ENCODE data around the gene SCFD2. TPM values are rescaled to one million over a fixed set of nuclear protein-coding genes. Genes with fewer than 3 reads are reported as not detected.

The SCFD2 gene
- total RNA-seq, 1 experiment from 2014 or later: 7.4 TPM

- Histone ChIP-seq H3K9me3 (ENCODE audit: control insufficient read depth, insufficient read depth, low read depth, low read length) (no peaks in the 10 kb centered on the region), H3K27ac (ENCODE audit: low read length) (no peak overlapping the region), H3K27me3 (ENCODE audit: control insufficient read depth, insufficient read depth, low read length) (no peaks in the 10 kb centered on the region), H3K36me3 (ENCODE audit: control insufficient read depth, insufficient read depth, low read length) (no peaks in the 10 kb centered on the region), H3K4me3 (ENCODE audit: low read depth in 2 of 2, low read length in 2 of 2) (no peak overlapping the region), H3K4me1 (ENCODE audit: control insufficient read depth, insufficient read depth, low read length) (no peaks in the 10 kb centered on the region)
- DNase-seq (ENCODE audit: low read depth, low spot score) (no peak), ATAC-seq (no peak)
- TF ChIP-seq SIN3A (IDR thresholded peaks at IDR 0.05; ENCODE audit: borderline replicate concordance, insufficient read depth, low read depth, low read length) (no peak), REST (IDR thresholded peaks at IDR 0.05; ENCODE audit: insufficient read depth in 1 of 2, low read depth in 2 of 2, low read length in 1 of 2) (no peak), CTCF (IDR thresholded peaks at IDR 0.05) (no peak), POLR2AphosphoS5 (IDR thresholded peaks at IDR 0.05; ENCODE audit: low read depth, low read length) (no peak), TCF7L2 (IDR thresholded peaks at IDR 0.05; ENCODE audit: low read depth, low read length) (no peak)
- POLR2A ChIA-PET: no interaction called here
- in situ Hi-C loops (cut with HindIII; ENCODE audit: low pct_unique_long_range_greater_than_20kb, low sequenced_read_pairs): no loop called here
- intact Hi-C loops (cut with micrococcal nuclease; ENCODE audit: unreplicated experiment): no loop called here
- BruUV-seq (replicated peaks): no TSS peak
- CTCF ChIA-PET: no interaction called here
Measured at GRCh38 chr4:52843958-52844357, 521.9 kb downstream of the SCFD2 start.

DNA sequence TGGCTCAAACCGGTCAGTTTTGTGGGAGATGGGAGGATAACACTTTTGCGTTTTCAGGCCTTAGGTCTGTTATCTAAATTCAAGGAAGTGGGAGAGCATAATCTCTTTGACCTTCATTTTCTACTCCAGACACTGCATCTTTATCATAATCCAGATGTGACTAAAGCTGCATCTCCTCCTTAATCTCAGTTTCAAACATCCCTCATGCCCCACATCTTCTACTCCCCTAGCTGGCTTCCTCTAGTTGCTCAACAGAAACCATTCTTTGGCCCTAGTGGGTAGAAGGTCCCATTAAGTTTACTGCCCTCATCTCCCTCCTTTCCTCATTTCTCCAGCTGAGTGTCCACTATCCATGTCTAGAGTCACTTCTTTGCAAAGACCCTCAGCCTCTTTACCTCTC is 522.5 kb downstream of the SCFD2 start:
- intact Hi-C loops (cut with micrococcal nuclease; ENCODE audit: unreplicated experiment): no loop called here

More for the DNA sequence above, 522.5 kb downstream of the SCFD2 start:
- H3K27me3 ChIP-seq (ENCODE audit: control insufficient read depth, insufficient read depth, low read length): no peaks in the 10 kb centered on the region
- ATAC-seq: no peak
- CTCF ChIA-PET: no interaction called here
- BruUV-seq (replicated peaks): no TSS peak
- H3K4me3 ChIP-seq (ENCODE audit: low read depth in 2 of 2, low read length in 2 of 2): no peak overlapping the region
- POLR2A ChIA-PET: no interaction called here
- in situ Hi-C loops (cut with HindIII; ENCODE audit: low pct_unique_long_range_greater_than_20kb, low sequenced_read_pairs): no loop called here
- TF ChIP-seq POLR2AphosphoS5 (IDR thresholded peaks at IDR 0.05; ENCODE audit: low read depth, low read length) (no peak), TCF7L2 (IDR thresholded peaks at IDR 0.05; ENCODE audit: low read depth, low read length) (no peak), SIN3A (IDR thresholded peaks at IDR 0.05; ENCODE audit: borderline replicate concordance, insufficient read depth, low read depth, low read length) (no peak), CTCF (IDR thresholded peaks at IDR 0.05) (no peak), REST (IDR thresholded peaks at IDR 0.05; ENCODE audit: insufficient read depth in 1 of 2, low read depth in 2 of 2, low read length in 1 of 2) (no peak)
- no peaks in the 10 kb centered on the region for H3K4me1 ChIP-seq (ENCODE audit: control insufficient read depth, insufficient read depth, low read length)
- H3K9me3 ChIP-seq (ENCODE audit: control insufficient read depth, insufficient read depth, low read depth, low read length): no peaks in the 10 kb centered on the region
- no peak overlapping the region for H3K27ac ChIP-seq (ENCODE audit: low read length)
- DNase-seq (ENCODE audit: low read depth, low spot score): no peak
- no peaks in the 10 kb centered on the region for H3K36me3 ChIP-seq (ENCODE audit: control insufficient read depth, insufficient read depth, low read length)
